HG03439 (cell line): ENCODE data around the gene ZFAND3.

Source experiments
- ATAC-seq: cut with Tn5 transposase; IDR thresholded peaks from one replicate; pipeline ENCODE4 v1.9.1; 2021; ENCODE audit warnings: mild to moderate bottlenecking, moderate library complexity; ENCODE audit not compliant: unreplicated experiment

Gene ZFAND3

DNA sequence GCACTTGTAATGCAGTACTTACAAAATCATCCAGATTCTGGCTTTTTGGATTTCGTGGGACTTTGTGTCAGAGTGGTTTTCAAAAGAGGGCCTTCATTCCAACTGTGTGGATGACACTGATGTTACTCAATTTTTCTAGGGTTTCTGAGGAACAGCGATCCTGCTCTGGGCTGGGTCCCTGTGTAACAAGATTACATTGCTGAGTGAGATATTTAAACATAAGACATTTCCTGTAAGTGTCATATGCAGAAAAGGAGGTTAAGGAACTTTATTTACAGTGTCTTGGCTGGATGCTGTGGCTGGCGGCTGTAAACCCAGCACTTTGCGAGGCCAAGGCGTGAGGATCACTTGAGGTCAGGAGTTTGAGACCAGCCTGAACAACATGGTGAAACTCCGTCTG is 6.7 kb downstream of the ZFAND3 start:
- ATAC-seq: no peak

DNA sequence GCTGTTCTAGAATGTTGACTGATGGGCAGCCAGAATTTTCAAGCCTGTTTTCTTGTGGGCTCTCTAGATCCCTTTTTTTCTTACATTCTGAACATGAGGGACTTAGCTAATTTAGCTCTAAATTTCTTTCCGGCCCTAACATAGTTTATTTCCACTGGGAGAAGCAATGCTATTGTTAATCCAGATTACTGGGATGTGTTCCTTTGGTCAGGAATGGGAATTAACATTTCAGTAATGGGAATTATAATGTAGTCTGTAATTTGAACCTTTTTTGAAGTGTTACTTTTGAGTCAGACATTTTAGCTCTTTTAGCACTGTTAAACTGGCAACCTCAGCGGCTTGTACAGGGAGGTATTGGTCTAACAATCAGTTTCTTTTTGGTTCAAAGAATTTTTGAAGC is 7.5 kb downstream of the ZFAND3 start:
- no peak for ATAC-seq

DNA sequence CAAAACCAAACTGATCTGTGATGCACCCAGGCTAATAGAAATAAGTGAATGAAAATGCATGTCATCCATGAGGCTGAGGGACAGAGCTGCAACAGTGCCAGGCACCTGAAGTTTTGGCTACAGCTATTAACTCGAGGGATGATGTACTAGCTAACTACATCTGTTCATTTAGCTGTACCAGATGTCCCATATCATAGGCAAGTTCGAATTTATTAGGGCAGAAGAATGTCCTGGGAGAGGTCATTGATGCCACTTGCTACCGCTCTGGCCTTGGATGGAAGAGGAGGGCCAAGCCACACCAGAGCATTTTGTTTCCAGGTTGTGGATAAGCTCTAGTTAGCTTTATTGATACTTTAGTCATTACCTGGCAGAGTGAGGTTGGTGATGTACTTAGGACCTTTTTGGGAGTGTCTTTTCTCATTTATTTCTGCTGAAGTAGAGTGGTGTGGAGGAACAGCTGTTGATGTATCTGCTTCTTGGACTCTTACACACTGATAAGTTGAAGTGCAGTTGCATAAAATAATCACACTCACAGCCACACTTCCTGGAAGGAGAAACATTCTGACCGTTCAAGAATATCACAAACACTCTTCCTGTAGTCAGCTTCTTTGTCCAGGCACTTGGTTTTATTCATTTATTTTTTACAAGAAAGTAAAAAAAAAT is 8.2 kb downstream of the ZFAND3 start:
- ATAC-seq: no peak

DNA sequence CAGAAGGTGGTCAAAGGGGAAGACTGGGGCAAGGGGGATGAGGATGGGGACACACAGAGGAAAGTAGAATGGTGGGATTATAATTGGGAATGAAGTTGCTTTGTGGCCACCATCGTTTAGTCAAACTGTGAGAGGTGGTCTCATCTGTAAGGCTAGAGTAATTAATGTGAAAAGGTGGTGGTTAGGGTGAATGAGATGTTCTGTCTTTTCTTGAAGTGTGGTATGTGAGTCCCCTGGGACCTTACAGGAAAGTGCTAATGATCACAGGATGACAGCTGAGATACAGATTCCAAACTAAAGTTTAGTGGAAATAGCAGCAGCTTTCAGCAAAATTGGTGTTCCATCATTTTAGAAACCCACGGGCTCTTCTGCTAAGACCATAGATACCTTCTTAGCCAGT is 10.7 kb downstream of the ZFAND3 start:
- no peak for ATAC-seq

- no peak for ATAC-seq
Measured at GRCh38 chr6:37831457-37831856, 11.9 kb downstream of the ZFAND3 start.

DNA sequence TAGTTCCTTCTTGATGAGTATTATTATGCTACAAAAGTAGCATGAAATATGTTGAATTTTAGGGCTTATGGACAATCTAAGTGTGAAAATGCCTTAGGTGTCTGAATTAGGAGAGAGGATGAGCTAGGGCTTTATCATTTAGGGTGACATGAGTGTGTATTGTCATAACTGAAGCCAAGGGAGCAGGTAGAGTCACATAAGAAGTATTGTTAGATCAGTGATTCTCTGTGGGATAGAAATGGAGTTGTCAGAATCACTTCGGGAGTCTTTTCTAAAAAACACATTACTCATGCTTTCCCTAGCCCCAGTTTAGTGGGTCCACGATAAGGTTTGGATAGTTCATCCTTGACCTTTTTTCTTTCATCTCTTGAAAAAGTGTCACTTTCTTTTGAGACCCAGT is 16.4 kb downstream of the ZFAND3 start:
- no peak for ATAC-seq

DNA sequence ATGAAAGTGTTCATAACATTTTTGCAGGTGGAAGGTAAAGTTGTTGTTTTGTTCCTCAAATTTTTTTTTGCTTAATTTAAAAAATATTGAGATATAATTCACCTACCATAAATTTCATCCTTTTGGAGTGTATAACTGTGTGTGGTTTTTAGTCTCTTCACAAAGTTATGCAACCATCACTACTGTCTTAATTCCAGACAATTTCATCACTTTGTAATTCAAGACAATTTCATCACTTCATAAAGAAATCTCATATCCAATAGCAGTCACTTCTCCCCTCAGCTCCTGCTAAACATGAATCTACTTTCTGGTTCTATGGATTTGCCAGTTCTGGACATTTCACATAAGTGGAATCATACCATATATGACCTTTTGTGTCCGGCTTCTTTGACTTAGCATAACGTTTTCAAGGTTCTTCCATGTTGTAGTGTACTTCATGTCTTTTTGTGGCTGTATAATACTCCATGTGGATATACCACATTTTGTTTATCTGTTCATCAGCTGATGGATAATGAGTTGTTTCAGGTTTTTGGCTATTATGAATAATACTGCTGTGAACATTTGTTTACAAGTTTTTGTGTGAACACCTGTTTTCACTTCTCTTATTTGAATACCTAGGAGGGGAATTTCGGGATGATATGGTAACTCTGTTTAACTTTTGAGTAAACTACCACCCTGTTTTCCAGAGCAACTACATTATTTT is 18.8 kb downstream of the ZFAND3 start:
- no peak for ATAC-seq

DNA sequence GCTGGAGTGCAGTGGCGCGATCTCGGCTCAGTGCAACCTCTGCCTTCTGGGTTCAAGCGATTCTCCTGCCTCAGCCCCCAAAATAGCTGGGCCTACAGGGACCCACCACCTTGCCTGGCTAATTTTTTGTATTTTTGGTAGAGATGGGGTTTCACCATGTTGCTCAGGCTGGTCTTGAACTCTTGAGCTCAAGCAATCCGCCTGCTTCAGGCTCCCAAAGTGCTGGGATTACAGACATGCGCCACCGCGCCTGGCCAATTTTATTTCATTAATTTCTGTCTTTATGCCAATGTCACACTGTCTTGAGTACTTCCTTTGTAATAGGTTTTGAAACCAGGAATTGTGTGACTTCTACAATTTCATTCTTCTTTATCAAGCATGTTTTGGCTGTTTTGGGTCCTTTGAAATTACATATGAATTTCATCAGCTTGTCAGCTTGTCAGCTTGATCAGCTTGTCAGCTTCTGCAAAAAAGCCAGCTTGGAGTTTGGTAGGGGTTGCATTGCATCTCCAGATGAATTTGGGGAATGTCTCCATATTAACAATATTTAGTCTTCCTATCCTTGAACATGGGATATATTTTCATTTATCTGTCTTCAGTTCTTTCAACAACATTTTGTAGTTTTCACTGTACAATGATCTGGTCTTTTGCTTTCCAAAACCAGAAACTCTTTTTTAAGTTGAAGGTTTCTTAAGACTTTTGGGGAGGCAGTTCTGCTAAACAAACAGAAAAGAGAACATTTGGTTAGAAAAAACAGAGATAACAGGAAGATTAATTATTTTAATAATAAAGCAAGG is 20.8 kb downstream of the ZFAND3 start:
- no peak for ATAC-seq

DNA sequence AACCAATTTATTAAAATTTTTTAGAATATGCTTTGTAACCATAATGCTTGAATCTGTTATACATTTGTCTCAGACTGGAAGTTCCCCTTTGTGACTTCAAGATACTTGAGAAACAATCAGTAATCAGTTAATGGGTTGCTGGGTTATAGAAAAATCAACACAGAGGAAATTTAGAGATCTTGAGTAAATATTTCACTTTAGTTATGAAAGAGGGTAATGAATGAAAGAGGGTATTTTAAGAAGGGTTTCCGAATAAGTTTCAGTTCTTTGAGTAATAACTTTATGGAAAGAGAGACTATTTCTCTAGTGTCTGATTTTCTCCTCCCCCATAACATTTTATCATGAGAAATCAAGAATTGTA is 21.4 kb downstream of the ZFAND3 start:
- no peak for ATAC-seq

GRCh38 chr6:37845026-37845911 is 25.7 kb downstream of the ZFAND3 start:
- ATAC-seq: no peak

DNA sequence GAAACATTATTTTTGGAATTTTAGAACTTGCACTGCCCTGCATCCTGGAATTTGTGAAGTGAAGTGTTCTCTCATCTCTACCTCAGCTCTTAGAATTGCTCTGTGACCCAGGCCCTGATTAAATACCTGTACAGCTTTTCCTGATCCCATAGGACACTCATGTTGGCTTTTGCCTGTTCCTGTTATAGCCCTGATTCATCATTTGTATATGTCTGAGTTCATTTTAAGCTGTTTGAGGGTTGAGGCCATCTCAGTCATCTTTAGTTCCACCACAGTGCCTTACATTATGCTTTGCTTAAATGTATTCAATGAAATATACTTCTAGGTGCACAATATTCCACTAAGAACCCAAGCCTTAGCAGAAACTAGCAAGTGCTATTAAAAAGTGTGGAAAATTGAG is 26.4 kb downstream of the ZFAND3 start:
- no peak for ATAC-seq

- ATAC-seq: no peak
Measured at GRCh38 chr6:37847704-37848103, 28.2 kb downstream of the ZFAND3 start.

GRCh38 chr6:37848371-37848770 is 28.8 kb downstream of the ZFAND3 start:
- no peak for ATAC-seq

DNA sequence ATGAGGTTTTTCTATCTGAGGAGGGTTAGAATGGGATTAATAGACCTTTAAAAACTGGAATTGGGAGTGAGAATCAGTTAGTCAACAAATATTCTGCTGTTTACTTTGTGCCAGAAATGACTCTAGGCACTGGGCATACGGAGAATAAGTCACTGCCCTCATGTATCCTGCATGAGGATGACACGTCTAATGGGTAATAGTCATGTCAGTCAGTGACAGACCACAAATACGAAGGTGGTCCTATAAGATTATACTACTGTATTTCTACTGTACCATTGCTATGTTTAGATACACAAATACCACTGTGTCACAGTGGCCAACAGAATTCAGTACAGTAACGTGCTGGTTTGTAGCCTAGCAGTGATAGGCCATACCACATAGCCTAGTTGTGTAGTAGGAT is 30.7 kb downstream of the ZFAND3 start:
- no peak for ATAC-seq

DNA sequence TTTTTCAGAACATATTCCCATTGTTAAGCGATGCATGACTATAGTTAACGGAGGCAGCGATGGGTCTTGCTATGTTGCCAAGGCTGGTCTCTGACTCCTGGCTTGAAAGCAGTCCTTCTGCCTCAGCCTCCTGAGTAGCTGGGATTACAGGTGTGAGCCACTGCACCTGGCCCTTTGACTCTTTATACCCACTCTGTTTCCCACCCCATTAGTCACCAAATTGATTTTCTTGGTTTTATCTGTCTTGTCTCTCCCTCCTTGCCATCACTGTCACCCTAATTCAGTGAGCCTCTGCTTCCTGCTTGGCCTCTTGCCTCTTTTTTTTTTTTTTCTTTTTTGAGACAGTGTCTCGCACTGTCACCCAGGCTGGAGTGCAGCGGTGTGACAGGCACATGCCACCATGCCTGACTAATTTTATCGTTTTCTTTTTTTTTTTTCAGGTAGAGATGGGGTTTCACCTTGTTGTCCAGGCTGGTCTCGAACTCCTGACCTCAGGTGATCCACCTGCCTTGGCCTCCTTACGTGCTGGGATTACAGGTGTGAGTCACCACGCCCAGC is 31.3 kb downstream of the ZFAND3 start:
- ATAC-seq: no peak

- ATAC-seq: no peak
Measured at GRCh38 chr6:37851997-37852524, 32.5 kb downstream of the ZFAND3 start.

GRCh38 chr6:37856285-37856684 is 36.8 kb downstream of the ZFAND3 start:
- no peak for ATAC-seq

- no peak for ATAC-seq
Measured at GRCh38 chr6:37858363-37858762, 38.8 kb downstream of the ZFAND3 start.

DNA sequence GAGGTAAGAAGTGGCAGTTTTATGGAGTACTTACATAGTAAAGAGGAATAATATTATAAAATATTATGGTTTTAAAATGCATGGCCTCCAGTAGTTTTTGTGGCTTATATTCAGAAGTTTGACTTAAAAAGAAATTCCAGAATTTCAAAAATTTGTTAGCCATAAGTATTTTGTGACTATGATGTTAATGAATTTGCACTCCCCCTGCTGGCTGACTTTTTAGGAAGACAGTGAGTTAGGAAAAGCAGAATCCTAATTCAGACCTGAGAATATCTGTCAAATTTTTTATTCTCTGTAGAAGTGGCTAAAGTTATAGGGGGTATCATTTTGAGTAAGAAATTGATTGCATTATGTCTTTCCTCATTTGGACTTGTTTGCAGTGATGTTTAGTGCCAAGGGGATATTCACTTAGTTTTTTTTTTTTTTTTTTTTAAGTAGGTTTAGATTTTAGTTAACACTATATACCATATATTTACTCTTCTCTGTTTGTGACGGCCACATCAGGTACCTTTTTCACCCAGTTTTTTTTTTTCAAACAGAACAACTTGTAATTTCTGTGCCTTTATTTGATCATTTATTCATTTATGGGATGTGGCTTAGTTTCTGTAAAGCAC is 40.8 kb downstream of the ZFAND3 start:
- ATAC-seq: no peak

DNA sequence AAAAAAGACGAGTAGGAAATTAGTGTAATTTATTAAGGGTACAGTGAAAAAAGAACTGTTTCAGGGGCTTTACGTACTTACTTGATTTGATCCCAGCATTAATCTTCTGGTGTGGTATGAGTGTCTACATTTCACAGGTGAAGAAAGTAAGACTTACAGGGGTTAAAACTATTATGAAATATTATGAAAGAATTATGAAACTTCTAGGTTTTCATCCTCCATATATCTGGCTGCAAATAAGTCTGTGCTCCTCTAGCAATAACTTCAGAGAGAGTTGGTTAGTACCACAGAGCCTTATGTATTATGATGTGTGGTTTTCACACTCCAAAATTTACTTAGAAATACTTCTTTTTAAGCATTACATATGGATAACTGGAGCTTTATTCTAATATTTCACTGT is 41.9 kb downstream of the ZFAND3 start:
- no peak for ATAC-seq
